ENCODE data around the gene TLCD5.

DNA sequence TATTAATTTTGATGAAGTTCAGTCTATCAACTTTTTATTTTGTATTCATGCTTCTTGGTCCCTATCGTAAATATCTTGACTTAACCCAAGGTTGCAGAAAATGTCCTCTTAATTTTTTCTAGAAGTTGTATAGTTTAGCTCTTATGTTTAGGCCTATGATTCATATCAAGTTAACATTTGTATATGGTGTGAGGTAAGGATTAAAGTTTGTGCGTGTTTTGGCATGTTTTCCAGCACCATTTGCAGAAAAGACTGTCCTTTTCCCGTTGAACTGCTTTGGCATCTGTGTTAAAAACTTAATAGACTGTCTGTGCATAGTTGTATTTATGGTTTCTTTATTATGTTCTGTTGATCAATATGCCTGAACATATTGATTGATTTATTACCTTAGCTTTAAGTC, 53.4 kb downstream of the TLCD5 start:
- no peak for TF ChIP-seq EP300 (IDR thresholded peaks at IDR 0.05)
- no peak for TF ChIP-seq POLR2A (IDR thresholded peaks at IDR 0.05)
- TF ChIP-seq, protein P1, sequence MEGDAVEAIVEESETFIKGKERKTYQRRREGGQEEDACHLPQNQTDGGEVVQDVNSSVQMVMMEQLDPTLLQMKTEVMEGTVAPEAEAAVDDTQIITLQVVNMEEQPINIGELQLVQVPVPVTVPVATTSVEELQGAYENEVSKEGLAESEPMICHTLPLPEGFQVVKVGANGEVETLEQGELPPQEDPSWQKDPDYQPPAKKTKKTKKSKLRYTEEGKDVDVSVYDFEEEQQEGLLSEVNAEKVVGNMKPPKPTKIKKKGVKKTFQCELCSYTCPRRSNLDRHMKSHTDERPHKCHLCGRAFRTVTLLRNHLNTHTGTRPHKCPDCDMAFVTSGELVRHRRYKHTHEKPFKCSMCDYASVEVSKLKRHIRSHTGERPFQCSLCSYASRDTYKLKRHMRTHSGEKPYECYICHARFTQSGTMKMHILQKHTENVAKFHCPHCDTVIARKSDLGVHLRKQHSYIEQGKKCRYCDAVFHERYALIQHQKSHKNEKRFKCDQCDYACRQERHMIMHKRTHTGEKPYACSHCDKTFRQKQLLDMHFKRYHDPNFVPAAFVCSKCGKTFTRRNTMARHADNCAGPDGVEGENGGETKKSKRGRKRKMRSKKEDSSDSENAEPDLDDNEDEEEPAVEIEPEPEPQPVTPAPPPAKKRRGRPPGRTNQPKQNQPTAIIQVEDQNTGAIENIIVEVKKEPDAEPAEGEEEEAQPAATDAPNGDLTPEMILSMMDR (IDR thresholded peaks at IDR 0.05), result no peak

Measured in tibial nerve (tissue), 4 donors.